HG03457 (cell line): Measurements from ENCODE around the gene PGBD2.
"Not testable (repeated sequence)": the region's sequence is repeated elsewhere in the genome, so short reads cannot be mapped to it uniquely, and the experiment has no call there.

Experiments
- ATAC-seq: cut with Tn5 transposase; IDR thresholded peaks from one replicate; pipeline ENCODE4 v1.9.1; 2021; ENCODE audit warnings: moderate number of reproducible peaks; ENCODE audit not compliant: unreplicated experiment

PGBD2 gene, protein sequence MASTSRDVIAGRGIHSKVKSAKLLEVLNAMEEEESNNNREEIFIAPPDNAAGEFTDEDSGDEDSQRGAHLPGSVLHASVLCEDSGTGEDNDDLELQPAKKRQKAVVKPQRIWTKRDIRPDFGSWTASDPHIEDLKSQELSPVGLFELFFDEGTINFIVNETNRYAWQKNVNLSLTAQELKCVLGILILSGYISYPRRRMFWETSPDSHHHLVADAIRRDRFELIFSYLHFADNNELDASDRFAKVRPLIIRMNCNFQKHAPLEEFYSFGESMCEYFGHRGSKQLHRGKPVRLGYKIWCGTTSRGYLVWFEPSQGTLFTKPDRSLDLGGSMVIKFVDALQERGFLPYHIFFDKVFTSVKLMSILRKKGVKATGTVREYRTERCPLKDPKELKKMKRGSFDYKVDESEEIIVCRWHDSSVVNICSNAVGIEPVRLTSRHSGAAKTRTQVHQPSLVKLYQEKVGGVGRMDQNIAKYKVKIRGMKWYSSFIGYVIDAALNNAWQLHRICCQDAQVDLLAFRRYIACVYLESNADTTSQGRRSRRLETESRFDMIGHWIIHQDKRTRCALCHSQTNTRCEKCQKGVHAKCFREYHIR

DNA sequence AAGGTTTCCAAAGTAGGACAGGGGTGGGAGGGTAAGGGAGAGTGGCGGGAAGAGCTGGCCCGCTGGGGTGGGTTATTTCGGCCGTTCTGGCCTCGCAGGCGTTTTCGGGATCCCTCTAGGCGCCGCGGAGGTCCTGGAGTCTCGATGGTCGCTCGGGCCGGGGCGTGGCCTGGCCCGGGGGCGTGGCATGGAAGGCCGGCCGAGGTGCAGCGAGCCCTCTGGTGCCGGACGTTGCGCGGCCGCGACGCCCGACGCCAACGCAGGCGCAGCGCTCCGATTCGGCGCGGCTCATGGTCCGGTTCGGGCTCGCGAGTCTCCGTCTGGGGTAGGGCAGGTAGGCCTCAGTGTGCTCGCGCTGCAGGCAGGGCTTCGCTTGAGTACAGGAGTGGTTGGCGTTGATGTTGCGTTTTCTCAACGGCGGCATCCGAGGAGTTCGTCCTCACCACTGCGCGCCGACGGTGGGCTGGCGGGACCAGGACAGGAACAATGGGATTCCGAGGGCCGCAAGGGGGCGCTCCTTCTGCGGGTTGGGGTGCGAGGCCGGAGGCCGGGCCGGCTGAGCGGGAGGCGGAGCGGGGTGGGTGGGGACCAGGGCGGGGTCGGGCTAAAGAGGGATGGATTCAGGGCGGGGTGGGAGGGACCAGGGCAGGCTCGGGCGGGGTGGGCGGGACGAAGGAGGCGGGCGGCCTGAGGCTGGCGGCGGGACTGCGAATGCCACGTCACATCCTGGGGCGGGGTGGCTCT, at the start of gene PGBD2:
Gene PGBD2 (plus strand): TSS at position 227 of the 744 bp plus-strand sequence. CDS start 7,628 bp downstream, outside the sequence.
- peak; percentile 96 for ATAC-seq

DNA sequence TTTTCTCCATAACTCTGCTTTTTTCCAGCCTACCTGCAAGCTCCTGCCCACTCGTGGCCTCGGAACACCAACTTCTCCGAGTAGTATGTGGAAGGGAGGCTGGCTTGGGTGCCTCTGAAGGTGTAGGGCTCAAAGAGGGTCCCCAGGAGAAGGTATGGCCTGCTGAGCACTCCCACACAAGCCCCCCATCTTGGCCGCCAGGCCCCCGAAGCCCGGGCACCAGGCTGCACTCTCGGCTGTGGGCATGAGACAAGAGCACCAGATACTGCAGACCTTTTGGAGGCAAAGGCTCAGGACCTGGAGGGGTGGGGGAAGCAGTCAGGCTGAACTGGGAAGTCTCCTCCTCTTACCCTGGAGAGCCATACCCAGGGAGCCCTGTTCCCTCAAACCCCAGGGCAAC, 48.8 kb upstream of the PGBD2 start:
- no peak for ATAC-seq

- no peak for ATAC-seq
Measured at GRCh38 chr1:248857749-248858095, 48.3 kb upstream of the PGBD2 start.

GRCh38 chr1:248858096-248858890, 47.7 kb upstream of the PGBD2 start:
- ATAC-seq = peak; percentile 23

- ATAC-seq = peak; percentile 80
Measured at GRCh38 chr1:248858891-248859889, 46.8 kb upstream of the PGBD2 start, which contains the start of gene ZNF692. ZNF692 (minus strand) TSS chr1:248859085; CDS start chr1:248858309, 776 bp downstream.

- ATAC-seq = no peak
Measured at GRCh38 chr1:248860007-248860406, 46.0 kb upstream of the PGBD2 start.

- no peak for ATAC-seq
Measured at GRCh38 chr1:248861616-248862015, 44.4 kb upstream of the PGBD2 start.

GRCh38 chr1:248862695-248862997, 43.4 kb upstream of the PGBD2 start:
- peak; percentile 0 for ATAC-seq

DNA sequence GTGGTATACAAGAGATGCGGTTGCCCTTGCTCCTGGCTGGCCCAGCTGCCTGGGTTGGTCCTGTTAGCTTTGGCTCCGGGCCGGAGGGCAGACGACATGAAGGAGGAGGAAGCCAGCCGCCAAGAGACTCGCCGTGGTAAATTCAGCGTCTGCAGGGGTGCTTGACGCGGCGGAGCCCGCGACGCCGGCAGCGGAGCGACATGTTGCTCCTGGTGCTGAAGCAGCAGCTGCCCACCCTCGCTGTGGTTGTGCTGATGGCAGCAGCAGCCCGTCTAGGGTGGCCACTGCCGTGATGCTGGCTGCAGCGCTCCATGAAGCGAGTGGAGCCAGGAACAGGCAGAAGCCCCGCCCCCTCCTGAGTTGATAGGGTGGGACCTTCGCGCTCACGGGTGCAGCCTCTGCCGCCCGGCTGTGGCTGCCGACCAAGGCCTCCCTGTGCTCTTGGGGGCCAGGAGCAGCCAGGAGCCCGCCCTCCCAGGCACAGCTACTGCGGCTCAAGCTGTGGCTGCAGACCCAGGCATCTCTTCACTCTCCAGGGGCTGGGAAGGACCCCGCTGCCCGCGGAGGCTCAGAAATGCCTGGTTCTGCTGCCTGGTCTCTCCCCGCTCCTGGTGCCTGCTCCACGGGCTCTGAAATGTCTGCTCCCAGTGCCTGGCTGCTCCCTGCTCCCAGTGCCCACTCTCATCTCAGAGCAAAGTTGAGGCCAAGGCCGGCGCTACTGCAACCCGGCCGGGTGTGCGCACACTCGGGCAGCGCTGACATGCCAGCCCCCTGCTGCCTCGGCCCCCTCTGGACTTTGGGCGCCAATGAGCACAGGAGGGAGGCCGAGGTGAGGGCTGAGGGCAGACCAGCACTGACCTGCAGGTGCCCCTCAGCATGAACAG, 42.8 kb upstream of the PGBD2 start:
- ATAC-seq = peak; percentile 47

- no peak for ATAC-seq
Measured at GRCh38 chr1:248871837-248872401, 34.1 kb upstream of the PGBD2 start.

GRCh38 chr1:248872752-248873408, 33.2 kb upstream of the PGBD2 start:
- peak; percentile 22 for ATAC-seq

- peak; percentile 68 for ATAC-seq
Measured at GRCh38 chr1:248873409-248873992, 32.5 kb upstream of the PGBD2 start.

- peak; percentile 62 for ATAC-seq
Measured at GRCh38 chr1:248873993-248874533, 32.0 kb upstream of the PGBD2 start.

- ATAC-seq = no peak
Measured at GRCh38 chr1:248881261-248881660, 24.8 kb upstream of the PGBD2 start.

DNA sequence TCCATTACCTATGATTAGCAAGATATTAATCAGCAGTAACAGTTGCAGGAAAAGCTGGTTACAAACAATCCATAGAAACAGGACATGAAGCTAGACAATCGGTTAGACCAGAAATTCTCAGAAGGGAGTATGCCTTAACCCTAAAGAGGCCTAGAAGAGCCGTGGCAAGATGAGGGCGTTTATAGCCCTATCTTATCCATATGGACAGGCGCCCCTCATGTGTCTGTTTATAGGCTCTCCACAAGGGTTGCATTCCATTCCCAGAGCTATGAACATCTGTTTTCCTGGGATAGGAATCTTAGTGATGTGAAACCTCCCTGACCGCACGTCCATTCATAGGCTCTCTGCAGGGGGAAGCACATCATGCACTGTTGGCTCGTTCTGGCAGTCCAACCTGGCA, 23.6 kb upstream of the PGBD2 start:
- ATAC-seq = not testable (repeated sequence)

GRCh38 chr1:248884632-248885295, 21.3 kb upstream of the PGBD2 start:
- ATAC-seq = no peak

GRCh38 chr1:248885646-248886045, 20.4 kb upstream of the PGBD2 start:
- ATAC-seq = no peak
